GM23338 (cell line): ENCODE measurements around the gene CERS5.

Source experiments
- CTCF ChIP-seq, 2 experiments: fragments of 200-600 bp in 1 of 2; sonication (generic) in 1 of 2; conservative IDR thresholded peaks; 2 replicates each; pipeline versions ENCODE4 v1.5.1 to v1.6.1; 2016 to 2017; ENCODE audit warnings: antibody characterized with exemption in 2 of 2, low read depth in 2 of 2, mild to moderate bottlenecking in 2 of 2, moderate library complexity in 1 of 2
- EZH2 ChIP-seq: fragments of 200-600 bp; sonication (generic); IDR thresholded peaks from one replicate; pipeline ENCODE4 v1.8.0; 2017; ENCODE audit warnings: antibody characterized with exemption, mild to moderate bottlenecking, low read depth; ENCODE audit not compliant: unreplicated experiment
- JUNB ChIP-seq: IDR thresholded peaks from one replicate; pipeline ENCODE4 v1.6.1; 2016; ENCODE audit warnings: antibody characterized with exemption; ENCODE audit not compliant: unreplicated experiment
- NANOG ChIP-seq: IDR thresholded peaks from 2 replicates; pipeline ENCODE4 v1.6.1; 2016; ENCODE audit warnings: antibody characterized with exemption, borderline replicate concordance
- POLR2AphosphoS5 ChIP-seq: IDR thresholded peaks from 2 replicates; pipeline ENCODE4 v1.6.1; 2016; ENCODE audit warnings: antibody characterized with exemption, low read depth
- REST ChIP-seq: IDR thresholded peaks from one replicate; pipeline ENCODE4 v1.6.1; 2018; ENCODE audit warnings: antibody characterized with exemption; ENCODE audit not compliant: unreplicated experiment

GRCh38 chr12:50090391-50090790 is 76.8 kb downstream of the CERS5 start:
- TF ChIP-seq CTCF (conservative IDR thresholded peaks at IDR 0.05; ENCODE audit: low read depth in 2 of 2) (no peak), REST (no peak), POLR2AphosphoS5 (no peak), EZH2 (no peak), JUNB (no peak), NANOG (no peak)
